PC-3 (cell line): ENCODE data around the gene ABHD18. TPM values are rescaled to one million over a fixed set of nuclear protein-coding genes. Genes with fewer than 3 reads are reported as not detected.

Experiments used
- ATAC-seq: fragments of 200-7000 bp; cut with Tn5 transposase; 2 replicates; pipeline ENCODE4 v1.9.1; 2020; ENCODE audit warnings: mild to moderate bottlenecking, moderate library complexity
- BruUV-seq: library from RNA; stranded (reverse); fragments of 400-500 nt; replicated peaks from 2 replicates; lab custom pipeline; 2021; lab: Mats Ljungman, UMichigan
- CTCF ChIA-PET: fragments of 300-600 bp; sonication (Branson Sonifier 250); formaldehyde crosslinking; loops from one replicate; lab custom pipeline; 2022; ENCODE audit warnings: antibody characterized with exemption; lab: Charles Lee
- POLR2A ChIA-PET: fragments of 300-600 bp; sonication (Branson Sonifier 250); formaldehyde crosslinking; loops from one replicate; lab custom pipeline; 2022; ENCODE audit warnings: antibody characterized with exemption; ENCODE audit not compliant: unreplicated experiment; lab: Charles Lee
- DNase-seq: peaks from one replicate; pipeline ENCODE4 v3.0.0-alpha.2; 2015
- H2AFZ ChIP-seq: fragments of 300-600 bp; sonication (generic); 2 replicates; pipeline ENCODE4 v1.6.0; 2016; ENCODE audit warnings: antibody characterized with exemption, low read length
- H3F3A ChIP-seq: fragments of 300-600 bp; sonication (generic); one replicate; pipeline ENCODE4 v1.6.0; 2017; ENCODE audit warnings: antibody characterized with exemption, low read length, control low read depth, mild to moderate bottlenecking; ENCODE audit not compliant: unreplicated experiment
- H3K27ac ChIP-seq: fragments of 300-600 bp; sonication (generic); 2 replicates; pipeline ENCODE4 v1.5.1; 2016; ENCODE audit warnings: mild to moderate bottlenecking, low read length
- H3K27me3 ChIP-seq: fragments of 300-600 bp; sonication (generic); 2 replicates; pipeline ENCODE4 v1.6.1; 2016; ENCODE audit warnings: low read length, mixed read lengths
- H3K36me3 ChIP-seq: fragments of 300-600 bp; sonication (generic); 2 replicates; pipeline ENCODE4 v1.6.1; 2016; ENCODE audit warnings: low read depth, mixed run types, low read length, mixed read lengths
- H3K4me1 ChIP-seq: fragments of 300-600 bp; sonication (generic); 2 replicates; pipeline ENCODE4 v1.5.1; 2016; ENCODE audit warnings: low read length; ENCODE audit not compliant: insufficient read depth
- H3K4me2 ChIP-seq: fragments of 300-600 bp; sonication (generic); 2 replicates; pipeline ENCODE4 v1.6.0; 2016; ENCODE audit warnings: low read length
- H3K4me3 ChIP-seq: fragments of 300-600 bp; sonication (generic); 2 replicates; pipeline ENCODE4 v1.5.1; 2016; ENCODE audit warnings: mild to moderate bottlenecking, low read length, mixed read lengths
- H3K79me2 ChIP-seq: fragments of 300-600 bp; sonication (generic); 2 replicates; pipeline ENCODE4 v1.6.1; 2017; ENCODE audit warnings: low read length, mixed read lengths
- H3K9ac ChIP-seq: fragments of 300-600 bp; sonication (generic); 2 replicates; pipeline ENCODE4 v1.6.0; 2016; ENCODE audit warnings: mild to moderate bottlenecking, low read length
- H3K9me2 ChIP-seq: fragments of 300-600 bp; sonication (generic); replicated peaks from 2 replicates; pipeline ENCODE4 v1.6.1; 2016; ENCODE audit warnings: mixed run types, low read length, mixed read lengths
- H3K9me3 ChIP-seq: fragments of 300-600 bp; sonication (generic); 2 replicates; pipeline ENCODE4 v1.6.1; 2016; ENCODE audit warnings: low read length, mixed read lengths
- H4K20me1 ChIP-seq: fragments of 300-600 bp; sonication (generic); 2 replicates; pipeline ENCODE4 v1.6.1; 2016; ENCODE audit warnings: low read length, mixed read lengths
- EZH2 ChIP-seq: fragments of 300-600 bp; sonication (generic); IDR thresholded peaks from one replicate; pipeline ENCODE4 v1.6.1; 2017; ENCODE audit warnings: antibody characterized with exemption, mild to moderate bottlenecking, low read length; ENCODE audit not compliant: unreplicated experiment
- EZH2phosphoT487 ChIP-seq: fragments of 300-600 bp; sonication (generic); IDR thresholded peaks from 2 replicates; pipeline ENCODE4 v1.6.1; 2018; ENCODE audit warnings: mild to moderate bottlenecking, antibody characterized with exemption, low read length, borderline replicate concordance
- intact Hi-C: fragments of 100-400 bp; cut with micrococcal nuclease; formaldehyde crosslinking; loops from 2 replicates; pipeline ENCODE4 v1.9.0; 2023
- total RNA-seq: library from RNA; depleted of rRNA; stranded (reverse); fragments of >200 nt; gene quantifications from 2 replicates; pipeline ENCODE4 v1.2.3, GENCODE V29; 2014
- TF ChIP-seq, protein P1 (sequence below): fragments of 300-600 bp; sonication (generic); conservative IDR thresholded peaks from 2 replicates; pipeline ENCODE4 v1.5.1; 2017; ENCODE audit warnings: antibody characterized with exemption, low read depth, mild to moderate bottlenecking, low read length

The ABHD18 gene
- total RNA-seq, 1 experiment from 2014 or later, result 3.3 TPM

DNA sequence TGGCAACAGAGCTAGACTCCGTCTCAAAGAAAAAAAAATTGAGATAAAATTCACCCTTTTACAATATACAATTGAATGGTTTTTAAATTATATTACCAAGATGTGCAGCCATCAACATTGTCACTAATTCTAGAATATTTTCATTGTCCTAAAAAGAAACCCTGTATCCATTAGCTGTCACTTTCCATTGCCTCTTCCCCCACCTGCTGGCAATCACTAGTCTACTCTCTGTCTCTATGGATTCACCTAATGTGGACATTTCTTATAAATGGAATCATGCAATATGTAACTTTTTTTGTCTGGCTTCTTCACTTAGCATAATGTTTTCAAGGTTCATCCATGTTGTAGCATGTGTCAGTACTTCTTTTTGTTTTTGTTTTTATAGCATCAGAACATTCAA lies 20.8 kb downstream of the ABHD18 start:
- no peak overlapping the region for H2AFZ ChIP-seq
- no peaks in the 10 kb centered on the region for H3K9me2 ChIP-seq
- H3K9me3 ChIP-seq, result no peaks in the 10 kb centered on the region
- no peak for DNase-seq
- no TSS peak for BruUV-seq
- no peak overlapping the region for H3K9ac ChIP-seq
- H3K4me1 ChIP-seq, result no peaks in the 10 kb centered on the region
- no peak overlapping the region for H3K4me3 ChIP-seq
- no peak overlapping the region for H3K27ac ChIP-seq
- H3K36me3 ChIP-seq, result no peaks in the 10 kb centered on the region
- intact Hi-C loops, result loop anchor here (1.0 kb wide), 1 partner anchor 105 kb away; no protein-coding TSS in a partner anchor
- TF ChIP-seq, protein P1, sequence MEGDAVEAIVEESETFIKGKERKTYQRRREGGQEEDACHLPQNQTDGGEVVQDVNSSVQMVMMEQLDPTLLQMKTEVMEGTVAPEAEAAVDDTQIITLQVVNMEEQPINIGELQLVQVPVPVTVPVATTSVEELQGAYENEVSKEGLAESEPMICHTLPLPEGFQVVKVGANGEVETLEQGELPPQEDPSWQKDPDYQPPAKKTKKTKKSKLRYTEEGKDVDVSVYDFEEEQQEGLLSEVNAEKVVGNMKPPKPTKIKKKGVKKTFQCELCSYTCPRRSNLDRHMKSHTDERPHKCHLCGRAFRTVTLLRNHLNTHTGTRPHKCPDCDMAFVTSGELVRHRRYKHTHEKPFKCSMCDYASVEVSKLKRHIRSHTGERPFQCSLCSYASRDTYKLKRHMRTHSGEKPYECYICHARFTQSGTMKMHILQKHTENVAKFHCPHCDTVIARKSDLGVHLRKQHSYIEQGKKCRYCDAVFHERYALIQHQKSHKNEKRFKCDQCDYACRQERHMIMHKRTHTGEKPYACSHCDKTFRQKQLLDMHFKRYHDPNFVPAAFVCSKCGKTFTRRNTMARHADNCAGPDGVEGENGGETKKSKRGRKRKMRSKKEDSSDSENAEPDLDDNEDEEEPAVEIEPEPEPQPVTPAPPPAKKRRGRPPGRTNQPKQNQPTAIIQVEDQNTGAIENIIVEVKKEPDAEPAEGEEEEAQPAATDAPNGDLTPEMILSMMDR, result peak; percentile 51; the same call in 1 of the 2 replicates
- TF ChIP-seq EZH2 (no peak), EZH2phosphoT487 (no peak)
- no peaks in the 10 kb centered on the region for H4K20me1 ChIP-seq
- H3F3A ChIP-seq, result no peaks in the 10 kb centered on the region
- H3K27me3 ChIP-seq, result no peaks in the 10 kb centered on the region
- ATAC-seq, result peak; percentile 62
- ChIA-PET CTCF (interaction anchor here (0.6 kb wide), 1 partner anchor 12 kb away, joined by 5 read pairs; no protein-coding TSS in a partner anchor), POLR2A (no interaction called here)
- H3K4me2 ChIP-seq, result no peak overlapping the region
- H3K79me2 ChIP-seq, result no peaks in the 10 kb centered on the region

DNA sequence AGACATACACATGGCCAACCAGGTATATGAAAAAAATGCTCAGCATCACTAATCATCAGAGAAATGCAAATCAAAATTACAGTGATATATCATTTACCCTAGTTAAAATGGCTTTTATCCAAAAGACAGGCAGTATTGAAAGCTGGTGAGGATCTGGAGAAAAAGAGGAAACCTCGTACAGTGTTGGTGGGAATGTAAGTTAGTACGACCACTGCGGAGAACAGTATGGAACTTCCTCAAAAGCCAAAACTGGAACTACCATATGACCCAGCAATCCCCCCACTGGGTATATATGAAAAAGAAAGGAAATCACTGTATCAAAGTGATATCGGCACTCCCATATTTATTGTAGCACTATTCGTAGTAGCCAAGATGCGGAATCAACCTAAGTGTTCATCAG lies 23.4 kb downstream of the ABHD18 start:
- POLR2A ChIA-PET, result no interaction called here
- Histone ChIP-seq H3K4me3 (no peak overlapping the region), H3K27me3 (no peaks in the 10 kb centered on the region), H3K9me2 (no peaks in the 10 kb centered on the region), H3K4me2 (no peak overlapping the region), H3K79me2 (no peaks in the 10 kb centered on the region), H4K20me1 (no peaks in the 10 kb centered on the region), H3K27ac (no peak overlapping the region), H3K9ac (no peak overlapping the region), H3K4me1 (no peaks in the 10 kb centered on the region), H3K9me3 (no peaks in the 10 kb centered on the region), H3K36me3 (no peaks in the 10 kb centered on the region), H3F3A (no peaks in the 10 kb centered on the region), H2AFZ (no peak overlapping the region)
- TF ChIP-seq EZH2phosphoT487, result no peak
- TF ChIP-seq, protein P1, result no peak
- no peak for TF ChIP-seq EZH2
- BruUV-seq, result no TSS peak
- no peak for ATAC-seq
- no peak for DNase-seq
- intact Hi-C loops, result no loop called here
- CTCF ChIA-PET, result no interaction called here

DNA sequence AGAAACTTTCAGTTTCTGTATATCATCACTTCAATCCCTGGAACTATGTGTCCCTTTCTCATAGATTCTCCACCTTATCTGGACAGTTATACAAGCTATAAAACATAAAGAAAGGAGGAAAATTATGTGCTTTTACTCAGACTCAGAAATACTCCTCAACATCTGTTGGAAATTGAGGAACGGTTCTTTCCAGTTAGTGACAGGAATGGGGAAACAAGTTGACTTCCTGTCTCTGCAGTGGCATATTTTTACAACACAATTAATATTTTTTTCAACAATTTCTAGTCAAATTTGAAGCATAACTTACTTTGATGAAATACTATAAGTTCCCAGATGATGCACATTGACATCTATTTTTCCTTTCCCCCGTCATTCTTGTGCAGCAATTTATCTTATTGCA lies 27.9 kb downstream of the ABHD18 start:
- H3K36me3 ChIP-seq, result no peaks in the 10 kb centered on the region; the same call in 1 of the 2 replicates
- no peaks in the 10 kb centered on the region for H3F3A ChIP-seq
- H3K27ac ChIP-seq, result no peak overlapping the region
- H3K9ac ChIP-seq, result no peak overlapping the region
- no peaks in the 10 kb centered on the region for H3K79me2 ChIP-seq
- intact Hi-C loops, result no loop called here
- TF ChIP-seq EZH2phosphoT487 (no peak), EZH2 (no peak)
- TF ChIP-seq, protein P1, result no peak
- BruUV-seq, result no TSS peak
- ChIA-PET POLR2A (no interaction called here), CTCF (no interaction called here)
- DNase-seq (no peak), ATAC-seq (no peak)
- no peaks in the 10 kb centered on the region for H3K9me2 ChIP-seq
- H3K4me1 ChIP-seq, result no peaks in the 10 kb centered on the region
- no peak overlapping the region for H3K4me2 ChIP-seq
- no peaks in the 10 kb centered on the region for H3K27me3 ChIP-seq
- H3K4me3 ChIP-seq, result no peak overlapping the region
- no peaks in the 10 kb centered on the region for H3K9me3 ChIP-seq
- H4K20me1 ChIP-seq, result no peaks in the 10 kb centered on the region
- no peak overlapping the region for H2AFZ ChIP-seq
